ENCODE results near the gene TET2. TPM values are rescaled to one million over a fixed set of nuclear protein-coding genes. Genes with fewer than 3 reads are reported as not detected.

Gene TET2
- total and polyA plus RNA-seq, 2 of the 4 experiments (the other 2 are of a cell fraction): 5.6 to 25.3 TPM

DNA sequence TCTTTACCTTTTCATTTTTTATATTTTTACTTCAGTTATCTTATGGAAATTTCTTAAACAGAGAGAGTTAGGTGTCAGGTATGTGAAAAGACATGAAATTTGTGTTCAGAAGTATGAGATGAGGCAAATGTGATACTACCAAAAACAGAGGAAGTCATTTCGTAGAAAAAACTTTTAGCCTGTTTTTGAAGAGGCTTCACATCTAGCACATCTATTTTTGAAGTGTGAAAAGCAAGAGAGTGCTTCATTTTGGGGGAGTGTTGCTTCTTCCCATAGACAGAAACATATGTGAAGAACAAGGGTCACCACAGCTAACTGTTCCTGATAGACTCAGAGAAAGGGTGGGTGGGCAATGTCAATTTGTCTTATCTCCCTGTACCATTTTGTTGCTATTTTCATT is 125.3 kb downstream of the TET2 start:
- in situ Hi-C loops (cut with MboI; ENCODE audit: low sequenced_read_pairs): no loop called here
- TF ChIP-seq SMC3 (IDR thresholded peaks at IDR 0.05; ENCODE audit: low read depth, low read length): no peak
- no peak for TF ChIP-seq MAFK (IDR thresholded peaks at IDR 0.05; ENCODE audit: low read depth, low read length)
- TF ChIP-seq MAZ (IDR thresholded peaks at IDR 0.05; ENCODE audit: borderline replicate concordance, low read depth, low read length): no peak
- TF ChIP-seq, protein P1, sequence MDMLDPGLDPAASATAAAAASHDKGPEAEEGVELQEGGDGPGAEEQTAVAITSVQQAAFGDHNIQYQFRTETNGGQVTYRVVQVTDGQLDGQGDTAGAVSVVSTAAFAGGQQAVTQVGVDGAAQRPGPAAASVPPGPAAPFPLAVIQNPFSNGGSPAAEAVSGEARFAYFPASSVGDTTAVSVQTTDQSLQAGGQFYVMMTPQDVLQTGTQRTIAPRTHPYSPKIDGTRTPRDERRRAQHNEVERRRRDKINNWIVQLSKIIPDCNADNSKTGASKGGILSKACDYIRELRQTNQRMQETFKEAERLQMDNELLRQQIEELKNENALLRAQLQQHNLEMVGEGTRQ (IDR thresholded peaks at IDR 0.05; ENCODE audit: low read depth, low read length): no peak
- TF ChIP-seq CEBPB (IDR thresholded peaks at IDR 0.05; ENCODE audit: low read depth, low read length): no peak
- TF ChIP-seq RAD21 (IDR thresholded peaks at IDR 0.05; ENCODE audit: low read length): no peak
- TF ChIP-seq, protein P2, sequence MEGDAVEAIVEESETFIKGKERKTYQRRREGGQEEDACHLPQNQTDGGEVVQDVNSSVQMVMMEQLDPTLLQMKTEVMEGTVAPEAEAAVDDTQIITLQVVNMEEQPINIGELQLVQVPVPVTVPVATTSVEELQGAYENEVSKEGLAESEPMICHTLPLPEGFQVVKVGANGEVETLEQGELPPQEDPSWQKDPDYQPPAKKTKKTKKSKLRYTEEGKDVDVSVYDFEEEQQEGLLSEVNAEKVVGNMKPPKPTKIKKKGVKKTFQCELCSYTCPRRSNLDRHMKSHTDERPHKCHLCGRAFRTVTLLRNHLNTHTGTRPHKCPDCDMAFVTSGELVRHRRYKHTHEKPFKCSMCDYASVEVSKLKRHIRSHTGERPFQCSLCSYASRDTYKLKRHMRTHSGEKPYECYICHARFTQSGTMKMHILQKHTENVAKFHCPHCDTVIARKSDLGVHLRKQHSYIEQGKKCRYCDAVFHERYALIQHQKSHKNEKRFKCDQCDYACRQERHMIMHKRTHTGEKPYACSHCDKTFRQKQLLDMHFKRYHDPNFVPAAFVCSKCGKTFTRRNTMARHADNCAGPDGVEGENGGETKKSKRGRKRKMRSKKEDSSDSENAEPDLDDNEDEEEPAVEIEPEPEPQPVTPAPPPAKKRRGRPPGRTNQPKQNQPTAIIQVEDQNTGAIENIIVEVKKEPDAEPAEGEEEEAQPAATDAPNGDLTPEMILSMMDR (conservative IDR thresholded peaks at IDR 0.05; ENCODE audit: low read depth, low read length): no peak
- TF ChIP-seq FOS (IDR thresholded peaks at IDR 0.05; ENCODE audit: low read depth, low read length): no peak
- no peak for TF ChIP-seq NFE2L2 (IDR thresholded peaks at IDR 0.05; ENCODE audit: low read depth, low read length)
- TF ChIP-seq CHD1 (IDR thresholded peaks at IDR 0.05; ENCODE audit: low read depth, low read length): no peak
- TF ChIP-seq BHLHE40 (IDR thresholded peaks at IDR 0.05; ENCODE audit: low read depth, low read length): no peak
- no peak for TF ChIP-seq ELK1 (IDR thresholded peaks at IDR 0.05; ENCODE audit: borderline replicate concordance, low read depth, low read length)
- TF ChIP-seq RFX5 (IDR thresholded peaks at IDR 0.05; ENCODE audit: low read depth, low read length): no peak
- TF ChIP-seq MXI1 (IDR thresholded peaks at IDR 0.05; ENCODE audit: borderline replicate concordance, low read depth, low read length): no peak
- TF ChIP-seq RCOR1 (IDR thresholded peaks at IDR 0.05; ENCODE audit: insufficient replicate concordance, low read length): no peak
- TF ChIP-seq POLR2A (IDR thresholded peaks at IDR 0.05; ENCODE audit: low read depth, low read length): no peak
- Histone ChIP-seq H3K79me1 (ENCODE audit: low read depth in 1 of 2, low read length in 2 of 2) (no peaks in the 10 kb centered on the region), H3K4ac (ENCODE audit: low read depth, low read length) (no peak overlapping the region), H3K27ac (ENCODE audit: insufficient read depth, low read length) (no peak overlapping the region), H2BK20ac (ENCODE audit: low read depth, low read length) (no peak overlapping the region), H2BK120ac (ENCODE audit: low read depth, low read length) (no peak overlapping the region), H3K18ac (ENCODE audit: low read depth, low read length) (no peak overlapping the region), H3K9me1 (ENCODE audit: insufficient read depth, low read length) (peaks cover 3% of the 10 kb centered on the region; the same call in 1 of the 2 replicates), H3K4me1 (ENCODE audit: control insufficient read depth, insufficient read depth, low read length) (no peaks in the 10 kb centered on the region), H3K9ac (ENCODE audit: low read depth, low read length) (no peak overlapping the region), H2AK5ac (ENCODE audit: low read depth, low read length) (no peak overlapping the region), H4K8ac (ENCODE audit: low read depth in 2 of 2, low read length in 2 of 2) (no peak overlapping the region), H3K56ac (ENCODE audit: extremely low read depth, insufficient read depth, low read length) (no peak overlapping the region), H2BK15ac (ENCODE audit: low read depth, low read length) (no peak overlapping the region), H3K14ac (replicated peaks; ENCODE audit: low read depth, low read length) (no peak overlapping the region), H4K5ac (ENCODE audit: low read depth, low read length) (no peak overlapping the region), H4K91ac (ENCODE audit: insufficient read depth, low read depth, low read length) (no peak overlapping the region), H3K36me3 (ENCODE audit: control insufficient read depth, insufficient read depth, low read length) (peaks cover 32% of the 10 kb centered on the region), H3K4me2 (ENCODE audit: low read depth, low read length) (no peak overlapping the region), H3K27me3 (ENCODE audit: control insufficient read depth, insufficient read depth, low read length) (no peaks in the 10 kb centered on the region), H2BK5ac (ENCODE audit: low read depth, low read length, poor library complexity, severe bottlenecking) (no peak overlapping the region), H4K20me1 (ENCODE audit: insufficient read depth, low read length) (no peaks in the 10 kb centered on the region), H2AK9ac (replicated peaks; ENCODE audit: low read depth, low read length, poor library complexity) (no peak overlapping the region), H3K4me3 (ENCODE audit: insufficient read depth, low read depth, low read length) (no peak overlapping the region), H2AFZ (replicated peaks; ENCODE audit: low read length, poor library complexity) (no peak overlapping the region), H3K23ac (ENCODE audit: low read depth, low read length) (no peak overlapping the region), H3K9me3 (ENCODE audit: control insufficient read depth, insufficient read depth, low read length) (no peaks in the 10 kb centered on the region)
- POLR2A ChIA-PET (ENCODE audit: unreplicated experiment): no interaction called here
- no TSS peak for BruUV-seq (replicated peaks)
- no peak for DNase-seq
- CTCF ChIA-PET: no interaction called here
- WGBS, 2 experiments (ENCODE audit: extremely low coverage in 2 of 2, insufficient read length in 1 of 2): no CpG with 5 or more reads among the region's 1 CpG
- ATAC-seq (ENCODE audit: low read depth): no peak
- dilution Hi-C loops (cut with HindIII; ENCODE audit: low sequenced_read_pairs, unreplicated experiment): no loop called here
- intact Hi-C loops (cut with micrococcal nuclease): no loop called here
